ENCODE data around the gene GK. TPM values are rescaled to one million over a fixed set of nuclear protein-coding genes. Genes with fewer than 3 reads are reported as not detected.
A peak's percentile ranks its signal among the peaks of the same experiment; 100 is the strongest.

Gene GK
- total and polyA plus RNA-seq, 2 of the 8 experiments (the other 6 are each of a cell fraction or from before 2014, with no cell fraction given) = 2.9 to 11.2 TPM

DNA sequence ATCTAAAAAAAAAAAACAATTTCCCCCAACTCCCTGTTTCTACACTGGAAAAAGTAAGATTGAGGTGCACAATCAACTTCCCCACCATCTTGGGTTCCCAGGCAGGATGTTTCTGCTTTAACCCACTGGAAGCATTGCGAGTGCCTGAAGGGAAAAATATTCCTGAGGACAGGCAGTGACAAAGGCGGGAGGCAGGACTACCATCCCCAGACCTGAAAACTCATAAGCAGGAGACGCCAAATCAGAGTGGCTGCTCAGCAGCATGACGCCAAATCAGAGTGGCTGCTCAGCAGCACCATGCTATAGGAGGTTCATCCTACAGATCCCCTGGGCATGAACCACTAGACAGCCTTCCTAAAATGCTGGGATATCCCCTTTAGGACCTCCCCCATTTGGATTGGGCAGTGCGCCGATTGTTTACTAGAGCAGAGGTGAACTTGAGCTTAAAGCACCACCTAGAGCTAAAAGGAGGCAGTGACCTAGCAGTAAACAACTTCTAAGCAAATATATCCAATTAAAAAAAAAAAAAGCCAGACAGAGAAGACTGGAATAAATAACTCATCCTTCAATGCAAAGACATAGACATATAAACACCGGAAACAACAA lies 35.0 kb upstream of the GK start:
- Histone ChIP-seq H2BK15ac (ENCODE audit: low read length) (no peak overlapping the region), H3K4me1 (replicated peaks in 1 of 4; ENCODE audit: control insufficient read depth in 3 of 4, insufficient read depth in 4 of 4, low read length in 3 of 4) (no peaks in the 10 kb centered on the region), H2AK5ac (ENCODE audit: low read depth, low read length) (no peak overlapping the region), H3K27ac (ENCODE audit: low read depth, low read length) (no peak overlapping the region), H3K56ac (replicated peaks; ENCODE audit: insufficient read length, low read depth, low read length) (no peak overlapping the region), H3K36me3 (ENCODE audit: control insufficient read depth in 2 of 4, insufficient read depth in 4 of 4, low read length in 3 of 4) (no peaks in the 10 kb centered on the region), H3K9ac (replicated peaks in 1 of 4; ENCODE audit: extremely low read depth in 1 of 4, low read depth in 3 of 4, low read length in 3 of 4) (no peak overlapping the region), H3K4me3 (ENCODE audit: extremely low read depth in 1 of 4, insufficient read depth in 2 of 4, low read depth in 3 of 4, low read length in 4 of 4) (no peak overlapping the region), H3K4me2 (ENCODE audit: insufficient read depth in 1 of 2, low read depth in 2 of 2, low read length in 2 of 2) (no peak overlapping the region), H3K9me3 (ENCODE audit: insufficient read depth in 2 of 2, low read depth in 1 of 2, low read length in 1 of 2) (peaks cover 0 to 5% of the 10 kb centered on the region in 2 experiments; a peak in 1 of 4 replicates), H3K79me1 (ENCODE audit: low read depth, low read length) (no peaks in the 10 kb centered on the region), H3K18ac (ENCODE audit: extremely low read depth, low read length) (no peak overlapping the region), H3K23ac (ENCODE audit: insufficient read length) (no peak overlapping the region), H4K91ac (replicated peaks; ENCODE audit: insufficient read length, low read length) (no peak overlapping the region), H2BK5ac (ENCODE audit: low read depth, low read length) (no peak overlapping the region), H2BK12ac (ENCODE audit: low read depth, low read length) (no peak overlapping the region), H3K23me2 (ENCODE audit: low read depth, low read length) (no peaks in the 10 kb centered on the region), H3K4ac (replicated peaks; ENCODE audit: insufficient read length, low read depth, low read length) (no peak overlapping the region), H3K79me2 (ENCODE audit: control insufficient read depth in 1 of 2, insufficient read depth in 2 of 2, low read length in 2 of 2) (no peaks in the 10 kb centered on the region), H4K5ac (ENCODE audit: insufficient read length, low read depth, low read length) (no peak overlapping the region), H3K27me3 (replicated peaks in 1 of 4; ENCODE audit: control insufficient read depth in 3 of 4, extremely low read depth in 1 of 4, insufficient read depth in 3 of 4, low read length in 3 of 4) (no peaks in the 10 kb centered on the region), H2BK20ac (ENCODE audit: low read length) (no peak overlapping the region), H4K8ac (ENCODE audit: extremely low read depth, insufficient read depth, low read length) (0 out of 2 replicates have a peak overlapping the region, but pooled peaks have one; percentile 51), H4K20me1 (replicated peaks in 1 of 2; ENCODE audit: control insufficient read depth in 1 of 2, insufficient read depth in 2 of 2, low read length in 2 of 2) (no peaks in the 10 kb centered on the region), H2AFZ (ENCODE audit: low read length) (peak overlapping the region; percentile 83; the same call in 1 of the 2 replicates), H3K14ac (ENCODE audit: insufficient read length) (no peak overlapping the region), H2BK120ac (replicated peaks; ENCODE audit: low read depth, low read length) (no peak overlapping the region)
- peak; percentile 3 to 42 for DNase-seq (ENCODE audit: low read depth in 1 of 2, low spot score in 2 of 2)
- TF ChIP-seq RAD21 (IDR thresholded peaks at IDR 0.05 in 1 of 2, conservative IDR thresholded peaks at IDR 0.05 in 1 of 2; ENCODE audit: low read depth in 2 of 2, low read length in 2 of 2) (peak; percentile 47 to 57), NRF1 (IDR thresholded peaks at IDR 0.05; ENCODE audit: low read depth, low read length) (no peak), EGR1 (IDR thresholded peaks at IDR 0.05; ENCODE audit: borderline replicate concordance, low read depth, low read length) (no peak), CTCF (IDR thresholded peaks at IDR 0.05; ENCODE audit: control extremely low read depth in 1 of 3, insufficient read depth in 1 of 3, low read depth in 1 of 3, low read length in 3 of 3) (peak in 1 of 3 experiments; percentile 23; a peak in 2 of 4 replicates), HDAC6 (IDR thresholded peaks at IDR 0.05; ENCODE audit: low read depth, low read length) (no peak), FOSL1 (IDR thresholded peaks at IDR 0.05; ENCODE audit: insufficient read depth, low read depth, low read length) (no peak), SP1 (IDR thresholded peaks at IDR 0.05; ENCODE audit: low read depth, low read length) (no peak)
- ChIA-PET POLR2A (ENCODE audit: partially characterized antibody) (no interaction called here), CTCF (ENCODE audit: partially characterized antibody) (interaction anchor here (0.7 to 1.1 kb wide), 2 partner anchors 47 to 953 kb away, joined by 3 to 4 read pairs; no protein-coding TSS in a partner anchor)
- no peak for FAIRE-seq
- 70% methylated on average over 7 of the region's 7 CpGs; no CpG with 5 or more reads in 1 of the 2 experiments for WGBS, 2 experiments (ENCODE audit: extremely low coverage in 1 of 2, insufficient coverage in 1 of 2, insufficient read length in 1 of 2, insufficient replicate concordance in 2 of 2, low coverage in 1 of 2, low lambda C conversion rate in 2 of 2, missing lambda C conversion rate in 1 of 2)

Measured in H1 (cell line).